HCT116 (cell line): ENCODE results near the gene PEX11G. TPM values are rescaled to one million over a fixed set of nuclear protein-coding genes. Genes with fewer than 3 reads are reported as not detected.

ENCODE experiments used
- ATAC-seq: fragments of 200-7000 bp; cut with Tn5 transposase; 2 replicates; pipeline ENCODE4 v1.9.1; 2020; ENCODE audit warnings: mild to moderate bottlenecking, moderate library complexity
- BruUV-seq: library from RNA; stranded (reverse); fragments of 400-500 nt; replicated peaks from 2 replicates; lab custom pipeline; 2021; lab: Mats Ljungman, UMichigan
- CTCF ChIA-PET: fragments of 300-600 bp; sonication (Branson Sonifier 250); formaldehyde crosslinking; loops from one replicate; lab custom pipeline; 2021; ENCODE audit warnings: antibody characterized with exemption; lab: Charles Lee
- POLR2A ChIA-PET: fragments of 300-600, 350-600 bp; sonication (Branson Sonifier 250); formaldehyde crosslinking; loops from one replicate; lab custom pipeline; 2021; ENCODE audit warnings: antibody characterized with exemption; lab: Charles Lee
- RAD21 ChIA-PET, 2 experiments: fragments of 300-600 bp; sonication (Branson Sonifier 250); formaldehyde crosslinking; loops; one replicate each; lab custom pipeline; 2023; ENCODE audit warnings: low total read pairs in 2 of 2; ENCODE audit not compliant: uncharacterized antibody in 2 of 2, unreplicated experiment in 2 of 2, low non-redundant PET in 1 of 2; lab: Charles Lee
- DNase-seq: peaks from one replicate; pipeline ENCODE4 v3.0.0-alpha.2; 2010; ENCODE audit warnings: low read depth, low spot score
- H2AFZ ChIP-seq: fragments of 200-600 bp; shearing (Covaris generic), sonication (generic); 2 replicates; pipeline ENCODE4 v1.6.1; 2017; ENCODE audit warnings: low read depth, mixed run types, mixed read lengths, antibody characterized with exemption, low read length; ENCODE audit not compliant: poor library complexity, severe bottlenecking
- H3K27ac ChIP-seq: 2 replicates; pipeline ENCODE4 v1.5.1; 2012; ENCODE audit warnings: low read depth, low read length
- H3K27me3 ChIP-seq: fragments of 200-600 bp; sonication (generic); 2 replicates; pipeline ENCODE4 v1.6.1; 2016; ENCODE audit warnings: mixed run types, low read length, mixed read lengths; ENCODE audit not compliant: insufficient read depth
- H3K36me3 ChIP-seq, 2 experiments: fragments of 200-500 bp in 1 of 2; fragments of 200-600 bp in 1 of 2; sonication (Bioruptor generic) in 1 of 2; sonication (generic) in 1 of 2; 2 replicates each; pipeline versions ENCODE4 v1.5.1 to v1.6.1; 2014 to 2016; ENCODE audit warnings: low read length in 2 of 2, inconsistent platforms in 1 of 2, mixed read lengths in 1 of 2, mixed run types in 1 of 2; ENCODE audit not compliant: insufficient read depth in 2 of 2, control insufficient read depth in 1 of 2
- H3K4me1 ChIP-seq, 2 experiments: fragments of 200-600 bp in 1 of 2; sonication (generic) in 1 of 2; 2 replicates each; pipeline versions ENCODE4 v1.5.1 to v1.6.1; 2012 to 2017; ENCODE audit warnings: low read length in 2 of 2, inconsistent platforms in 1 of 2, mild to moderate bottlenecking in 1 of 2, mixed read lengths in 1 of 2, mixed run types in 1 of 2, moderate library complexity in 1 of 2; ENCODE audit not compliant: insufficient read depth in 2 of 2, control insufficient read depth in 1 of 2
- H3K4me2 ChIP-seq: fragments of 200-600 bp; sonication (generic); 2 replicates; pipeline ENCODE4 v1.6.1; 2017; ENCODE audit warnings: mixed run types, low read length, mixed read lengths
- H3K4me3 ChIP-seq, 2 experiments: fragments of 200-600 bp in 1 of 2; sonication (generic) in 1 of 2; replicated peaks in 1 of 2; 2 replicates each; pipeline ENCODE4 v1.5.1; 2011 to 2016; ENCODE audit warnings: low read length in 2 of 2, control low read depth in 1 of 2, low read depth in 1 of 2, mild to moderate bottlenecking in 1 of 2, mixed read lengths in 1 of 2, mixed run types in 1 of 2
- H3K79me2 ChIP-seq: fragments of 200-600 bp; sonication (generic); 2 replicates; pipeline ENCODE4 v1.6.1; 2017; ENCODE audit warnings: mild to moderate bottlenecking, mixed run types, low read length, moderate library complexity, mixed read lengths; ENCODE audit not compliant: insufficient read depth
- H3K9ac ChIP-seq: fragments of 200-600 bp; sonication (generic); 2 replicates; pipeline ENCODE4 v1.6.1; 2016; ENCODE audit warnings: low read length, mixed read lengths
- H3K9me2 ChIP-seq: fragments of 200-600 bp; sonication (generic), shearing (Covaris generic); 2 replicates; pipeline ENCODE4 v1.6.1; 2017; ENCODE audit warnings: mixed run types, mild to moderate bottlenecking, moderate library complexity; ENCODE audit not compliant: insufficient read depth
- H3K9me3 ChIP-seq, 2 experiments: fragments of 200-500 bp in 1 of 2; fragments of 200-600 bp in 1 of 2; sonication (Bioruptor generic) in 1 of 2; sonication (generic) in 1 of 2; 2 replicates each; pipeline ENCODE4 v1.6.1; 2014 to 2017; ENCODE audit warnings: low read length in 2 of 2, mixed read lengths in 2 of 2, inconsistent platforms in 1 of 2, low read depth in 1 of 2, mild to moderate bottlenecking in 1 of 2, mixed run types in 1 of 2, moderate library complexity in 1 of 2; ENCODE audit not compliant: control insufficient read depth in 1 of 2, insufficient read depth in 1 of 2
- H4K20me1 ChIP-seq: fragments of 200-600 bp; sonication (generic), shearing (Covaris generic); 2 replicates; pipeline ENCODE4 v1.6.1; 2017; ENCODE audit warnings: mixed run types, mild to moderate bottlenecking, moderate library complexity; ENCODE audit not compliant: insufficient read depth
- ATF3 ChIP-seq: IDR thresholded peaks from 2 replicates; pipeline ENCODE4 v1.6.1; 2012
- CBX3 ChIP-seq: IDR thresholded peaks from 2 replicates; pipeline ENCODE4 v1.6.1; 2012; ENCODE audit warnings: low read depth
- CEBPB ChIP-seq: IDR thresholded peaks from 2 replicates; pipeline ENCODE4 v1.6.1; 2012; ENCODE audit warnings: low read depth
- CTCF ChIP-seq, 3 experiments: fragments of 200-600 bp in 1 of 3; sonication (generic) in 1 of 3; IDR thresholded peaks in 2 of 3; conservative IDR thresholded peaks in 1 of 3; 2 replicates each; pipeline ENCODE4 v1.5.1; 2012 to 2017; ENCODE audit warnings: low read depth in 2 of 3, low read length in 2 of 3, antibody characterized with exemption in 1 of 3, borderline replicate concordance in 1 of 3, control low read depth in 1 of 3, mild to moderate bottlenecking in 1 of 3, mixed read lengths in 1 of 3, mixed run types in 1 of 3, moderate library complexity in 1 of 3; ENCODE audit not compliant: insufficient read depth in 1 of 3
- EZH2 ChIP-seq: fragments of 200-600 bp; sonication (generic); IDR thresholded peaks from 2 replicates; pipeline ENCODE4 v1.6.1; 2017; ENCODE audit warnings: antibody characterized with exemption, mixed run types
- EZH2phosphoT487 ChIP-seq: fragments of 200-600 bp; IDR thresholded peaks from 2 replicates; pipeline ENCODE4 v1.6.1; 2018; ENCODE audit warnings: antibody characterized with exemption, borderline replicate concordance
- FOSL1 ChIP-seq: IDR thresholded peaks from 2 replicates; pipeline ENCODE4 v1.6.1; 2012; ENCODE audit warnings: low read depth
- JUND ChIP-seq: IDR thresholded peaks from 2 replicates; pipeline ENCODE4 v1.6.1; 2012
- MAX ChIP-seq: IDR thresholded peaks from 2 replicates; pipeline ENCODE4 v1.6.1; 2012
- RAD21 ChIP-seq: IDR thresholded peaks from 2 replicates; pipeline ENCODE4 v1.6.1; 2012; ENCODE audit warnings: low read depth, mild to moderate bottlenecking
- REST ChIP-seq: IDR thresholded peaks from 2 replicates; pipeline ENCODE4 v1.6.1; 2012; ENCODE audit warnings: low read depth
- SP1 ChIP-seq: IDR thresholded peaks from 2 replicates; pipeline ENCODE4 v1.6.1; 2012; ENCODE audit warnings: low read depth
- ZFX ChIP-seq: fragments of 450-650 bp; IDR thresholded peaks from 2 replicates; pipeline ENCODE4 v1.6.1; 2017
- ZNF274 ChIP-seq: fragments of 200-500 bp; sonication (Bioruptor generic); IDR thresholded peaks from 2 replicates; pipeline ENCODE4 v1.6.1; 2014; ENCODE audit warnings: mild to moderate bottlenecking, low read depth, low read length, inconsistent platforms
- intact Hi-C: fragments of 100-400 bp; cut with micrococcal nuclease; formaldehyde crosslinking; loops from 2 replicates; pipeline ENCODE4 v1.10.0; 2022
- total RNA-seq: library from RNA; stranded (reverse); gene quantifications from one replicate; pipeline ENCODE4 v1.2.1, GENCODE V29; 2021; ENCODE audit not compliant: unreplicated experiment

Gene PEX11G
- total RNA-seq, 1 experiment from 2014 or later = 6.4 TPM

- H3K36me3 ChIP-seq = no peaks in the 10 kb centered on the region
These were observed 39.3 kb upstream of the PEX11G start for GRCh38 chr19:7528192-7528519.

More at GRCh38 chr19:7528192-7528519, 39.3 kb upstream of the PEX11G start:
- H3K9ac ChIP-seq = no peak overlapping the region
- ChIA-PET POLR2A (no interaction called here), RAD21 (no interaction called here), CTCF (no interaction called here)
- ATAC-seq (no peak), DNase-seq (no peak)
- H2AFZ ChIP-seq = no peak overlapping the region
- no peak overlapping the region for H3K4me3 ChIP-seq
- no peaks in the 10 kb centered on the region for H3K9me2 ChIP-seq
- no TSS peak for BruUV-seq
- H3K27me3 ChIP-seq = no peaks in the 10 kb centered on the region
- H3K79me2 ChIP-seq = peaks cover 4% of the 10 kb centered on the region; the same call in 1 of the 2 replicates
- H3K27ac ChIP-seq = no peak overlapping the region
- H3K4me2 ChIP-seq = no peak overlapping the region
- H3K4me1 ChIP-seq = peaks cover 6 to 10% of the 10 kb centered on the region in 2 experiments; a peak in 2 of 4 replicates
- no peaks in the 10 kb centered on the region for H3K9me3 ChIP-seq
- TF ChIP-seq REST (no peak), EZH2phosphoT487 (no peak), ZNF274 (no peak), ATF3 (no peak), JUND (no peak), EZH2 (no peak), MAX (no peak), RAD21 (no peak), CTCF (IDR thresholded peaks at IDR 0.05 in 2 of 3, conservative IDR thresholded peaks at IDR 0.05 in 1 of 3; ENCODE audit: borderline replicate concordance in 1 of 3, insufficient read depth in 1 of 3, low read depth in 2 of 3, low read length in 2 of 3) (no peak), FOSL1 (no peak), CEBPB (no peak), CBX3 (no peak), SP1 (no peak), ZFX (no peak)
- intact Hi-C loops = no loop called here
- H4K20me1 ChIP-seq = no peaks in the 10 kb centered on the region
